ENCODE measurements around the gene GUF1.
"Not testable (repeated sequence)": the region's sequence is repeated elsewhere in the genome, so short reads cannot be mapped to it uniquely, and the experiment has no call there.

Gene GUF1

GRCh38 chr4:44704673-44705072, 26.5 kb downstream of the GUF1 start:
- no peak for DNase-seq (ENCODE audit: low read depth)

GRCh38 chr4:44713125-44713524, 34.9 kb downstream of the GUF1 start:
- DNase-seq (ENCODE audit: low read depth) = no peak

- no peak for DNase-seq (ENCODE audit: low read depth)
Observed at GRCh38 chr4:44716597-44716996, 38.4 kb downstream of the GUF1 start.

GRCh38 chr4:44720371-44720770, 42.2 kb downstream of the GUF1 start:
- no peak for DNase-seq (ENCODE audit: low read depth)

GRCh38 chr4:44722001-44722400, 43.8 kb downstream of the GUF1 start:
- DNase-seq (ENCODE audit: low read depth) = no peak

- DNase-seq (ENCODE audit: low read depth) = no peak
Observed at GRCh38 chr4:44725166-44725565, 46.9 kb downstream of the GUF1 start.

GRCh38 chr4:44725726-44726037, 47.5 kb downstream of the GUF1 start:
- no peak for DNase-seq (ENCODE audit: low read depth)

- DNase-seq (ENCODE audit: low read depth) = peak; percentile 74
Observed at GRCh38 chr4:44726038-44726871, 48.0 kb downstream of the GUF1 start, which contains the start of gene GNPDA2. Gene GNPDA2 (minus strand): TSS chr4:44726556. CDS start chr4:44722207, 4,349 bp downstream.

- DNase-seq (ENCODE audit: low read depth) = no peak
Observed at GRCh38 chr4:44727471-44727870, 49.3 kb downstream of the GUF1 start.

GRCh38 chr4:44728694-44729093, 50.5 kb downstream of the GUF1 start:
- not testable (repeated sequence) for DNase-seq (ENCODE audit: low read depth)

- no peak for DNase-seq (ENCODE audit: low read depth)
Observed at GRCh38 chr4:44736900-44737299, 58.7 kb downstream of the GUF1 start.

- no peak for DNase-seq (ENCODE audit: low read depth)
Observed at GRCh38 chr4:44738615-44739014, 60.4 kb downstream of the GUF1 start.

GRCh38 chr4:44740201-44740600, 62.0 kb downstream of the GUF1 start:
- DNase-seq (ENCODE audit: low read depth) = no peak

Data from activated T-cell treated with anti-CD3 and anti-CD28 coated beads for 24 hours (primary cell).